Prostate gland (tissue), 2 donors: ENCODE results near the gene FHIT.

Experiments used
- CTCF ChIP-seq, 4 experiments: fragments of 200-600 bp in 2 of 4; fragments of 450-650 bp in 2 of 4; sonication (generic) in 2 of 4; IDR thresholded peaks; 1 replicate in 3 of 4; 2 replicates in 1 of 4; pipeline ENCODE4 v1.5.1; 2016 to 2019; ENCODE audit warnings: antibody characterized with exemption in 4 of 4, mild to moderate bottlenecking in 2 of 4, moderate library complexity in 2 of 4
- POLR2A ChIP-seq: fragments of 450-650 bp; IDR thresholded peaks from one replicate; pipeline ENCODE4 v1.6.1; 2016; ENCODE audit warnings: antibody characterized with exemption, mild to moderate bottlenecking

GRCh38 chr3:59817511-59817910 lies 1433.7 kb downstream of the FHIT start:
- TF ChIP-seq CTCF (IDR thresholded peaks at IDR 0.05) (no peak), POLR2A (no peak)
